Measurements from ENCODE around the gene KLF13. TPM values are rescaled to one million over a fixed set of nuclear protein-coding genes. Genes with fewer than 3 reads are reported as not detected.

Gene KLF13
- total and polyA plus RNA-seq, 4 donors, result 38.3 to 157 (median 55.2) TPM

GRCh38 chr15:31387479-31388118 is 61.0 kb downstream of the KLF13 start:
- Histone ChIP-seq H3K4me1 (ENCODE audit: control insufficient read depth in 5 of 5, insufficient read depth in 5 of 5, low read length in 5 of 5) (peaks cover 0 to 8% (median 5%) of the 10 kb centered on the region in 5 donors), H3K36me3 (ENCODE audit: control insufficient read depth in 4 of 4, insufficient read depth in 4 of 4, low read length in 4 of 4) (no peaks in the 10 kb centered on the region), H3K27ac (ENCODE audit: low read depth in 1 of 2, low read length in 1 of 2) (peak overlapping the region; percentile 42 to 55), H3K4me3 (no peak overlapping the region), H3K9ac (ENCODE audit: insufficient read depth in 1 of 2, low read length in 2 of 2) (no peak overlapping the region), H3K9me3 (ENCODE audit: control insufficient read depth in 4 of 4, insufficient read depth in 3 of 4, low read length in 3 of 4) (peaks cover 0 to 2% (median 0%) of the 10 kb centered on the region in 4 donors), H3K27me3 (ENCODE audit: control insufficient read depth in 3 of 3, insufficient read depth in 3 of 3, low read length in 2 of 3) (peaks cover 0 to 3% (median 2%) of the 10 kb centered on the region in 3 donors)
- no peak for TF ChIP-seq CTCF (IDR thresholded peaks at IDR 0.05; ENCODE audit: control extremely low read depth, extremely low read depth)
- ATAC-seq (ENCODE audit: insufficient read depth, low FRiP score), result no peak
- peak in 1 of 3 donors; percentile 49 for DNase-seq
- WGBS, 2 donors, result 36 to 58% methylated on average over 6 of the region's 6 CpGs

GRCh38 chr15:31389576-31389975 is 62.9 kb downstream of the KLF13 start:
- TF ChIP-seq CTCF (IDR thresholded peaks at IDR 0.05; ENCODE audit: control extremely low read depth, extremely low read depth), result no peak
- Histone ChIP-seq H3K36me3 (ENCODE audit: control insufficient read depth in 4 of 4, insufficient read depth in 4 of 4, low read length in 4 of 4) (no peaks in the 10 kb centered on the region), H3K27ac (ENCODE audit: low read depth in 1 of 2, low read length in 1 of 2) (peak overlapping the region in 1 of 2 donors; percentile 17), H3K4me1 (ENCODE audit: control insufficient read depth in 5 of 5, insufficient read depth in 5 of 5, low read length in 5 of 5) (peaks cover 0 to 8% (median 6%) of the 10 kb centered on the region in 5 donors), H3K4me3 (no peak overlapping the region), H3K9me3 (ENCODE audit: control insufficient read depth in 4 of 4, insufficient read depth in 3 of 4, low read length in 3 of 4) (peaks cover 0 to 2% (median 0%) of the 10 kb centered on the region in 4 donors), H3K9ac (ENCODE audit: insufficient read depth in 1 of 2, low read length in 2 of 2) (no peak overlapping the region), H3K27me3 (ENCODE audit: control insufficient read depth in 3 of 3, insufficient read depth in 3 of 3, low read length in 2 of 3) (peaks cover 0 to 16% (median 5%) of the 10 kb centered on the region in 3 donors)
- WGBS, 2 donors, result 93 to 94% methylated on average over 4 of the region's 4 CpGs
- ATAC-seq (ENCODE audit: insufficient read depth, low FRiP score), result no peak
- no peak for DNase-seq

GRCh38 chr15:31390029-31390428 is 63.4 kb downstream of the KLF13 start:
- Histone ChIP-seq H3K27me3 (ENCODE audit: control insufficient read depth in 3 of 3, insufficient read depth in 3 of 3, low read length in 2 of 3) (peaks cover 0 to 19% (median 5%) of the 10 kb centered on the region in 3 donors), H3K4me1 (ENCODE audit: control insufficient read depth in 5 of 5, insufficient read depth in 5 of 5, low read length in 5 of 5) (peaks cover 0 to 8% (median 6%) of the 10 kb centered on the region in 5 donors), H3K27ac (ENCODE audit: low read depth in 1 of 2, low read length in 1 of 2) (peak overlapping the region in 1 of 2 donors; percentile 66), H3K4me3 (no peak overlapping the region), H3K9me3 (ENCODE audit: control insufficient read depth in 4 of 4, insufficient read depth in 3 of 4, low read length in 3 of 4) (peaks cover 0 to 2% (median 0%) of the 10 kb centered on the region in 4 donors), H3K36me3 (ENCODE audit: control insufficient read depth in 4 of 4, insufficient read depth in 4 of 4, low read length in 4 of 4) (no peaks in the 10 kb centered on the region), H3K9ac (ENCODE audit: insufficient read depth in 1 of 2, low read length in 2 of 2) (no peak overlapping the region)
- 96 to 97% methylated on average over 3 of the region's 3 CpGs for WGBS, 2 donors
- no peak for DNase-seq
- no peak for TF ChIP-seq CTCF (IDR thresholded peaks at IDR 0.05; ENCODE audit: control extremely low read depth, extremely low read depth)
- ATAC-seq (ENCODE audit: insufficient read depth, low FRiP score), result no peak
